Parathyroid adenoma (tissue), 2 donors: ENCODE measurements around the gene CNTN6.

ENCODE experiments used
- H2AFZ ChIP-seq: fragments of 300-600 bp; sonication (generic); one replicate; pipeline ENCODE4 v1.7.0; 2017; ENCODE audit warnings: antibody characterized with exemption, mild to moderate bottlenecking
- H3K27ac ChIP-seq: fragments of 300-600 bp; sonication (generic); one replicate; pipeline ENCODE4 v1.7.0; 2017
- H3K27me3 ChIP-seq: fragments of 300-600 bp; sonication (generic); one replicate; pipeline ENCODE4 v1.7.0; 2017; ENCODE audit warnings: low read length; ENCODE audit not compliant: control insufficient read depth, insufficient read depth
- H3K36me3 ChIP-seq: fragments of 300-600 bp; sonication (generic); one replicate; pipeline ENCODE4 v1.7.0; 2017; ENCODE audit warnings: low read length; ENCODE audit not compliant: control insufficient read depth, insufficient read depth
- H3K4me1 ChIP-seq: fragments of 300-600 bp; sonication (generic); one replicate; pipeline ENCODE4 v1.7.0; 2017; ENCODE audit warnings: control low read depth
- H3K4me2 ChIP-seq: fragments of 300-600 bp; sonication (generic); one replicate; pipeline ENCODE4 v1.7.0; 2017; ENCODE audit warnings: low read length
- H3K4me3 ChIP-seq: fragments of 300-600 bp; sonication (generic); one replicate; pipeline ENCODE4 v1.7.0; 2017; ENCODE audit warnings: low read depth, low read length
- H3K79me2 ChIP-seq: fragments of 300-600 bp; sonication (generic); one replicate; pipeline ENCODE4 v1.7.0; 2017; ENCODE audit warnings: control low read depth
- H3K9ac ChIP-seq: fragments of 300-600 bp; sonication (generic); one replicate; pipeline ENCODE4 v1.7.0; 2017; ENCODE audit warnings: mild to moderate bottlenecking
- H3K9me3 ChIP-seq: fragments of 300-600 bp; sonication (generic); one replicate; pipeline ENCODE4 v1.7.0; 2017; ENCODE audit warnings: low read length; ENCODE audit not compliant: control insufficient read depth
- CTCF ChIP-seq: fragments of 300-600 bp; sonication (generic); IDR thresholded peaks from one replicate; pipeline ENCODE4 v1.7.0; 2017; ENCODE audit warnings: antibody characterized with exemption, mild to moderate bottlenecking
- donor health status: primary hyperparathyroidism.

The CNTN6 gene

GRCh38 chr3:1216856-1217255, 124.0 kb downstream of the CNTN6 start:
- no peaks in the 10 kb centered on the region for H3K36me3 ChIP-seq

GRCh38 chr3:1227111-1227510, 134.3 kb downstream of the CNTN6 start:
- no peak for TF ChIP-seq CTCF
- H3K9ac ChIP-seq: no peak overlapping the region
- no peak overlapping the region for H3K4me2 ChIP-seq
- no peaks in the 10 kb centered on the region for H3K4me1 ChIP-seq
- H3K79me2 ChIP-seq: no peaks in the 10 kb centered on the region
- no peak overlapping the region for H3K27ac ChIP-seq
- H2AFZ ChIP-seq: no peak overlapping the region
- H3K4me3 ChIP-seq: no peak overlapping the region
- H3K9me3 ChIP-seq: no peaks in the 10 kb centered on the region
- no peaks in the 10 kb centered on the region for H3K27me3 ChIP-seq
- H3K36me3 ChIP-seq: no peaks in the 10 kb centered on the region

More at GRCh38 chr3:1216856-1217255, 124.0 kb downstream of the CNTN6 start:
- Histone ChIP-seq H3K9me3 (no peaks in the 10 kb centered on the region), H3K9ac (no peak overlapping the region), H3K4me3 (no peak overlapping the region), H3K27ac (no peak overlapping the region), H3K27me3 (no peaks in the 10 kb centered on the region), H2AFZ (no peak overlapping the region), H3K4me1 (no peaks in the 10 kb centered on the region), H3K4me2 (no peak overlapping the region), H3K79me2 (no peaks in the 10 kb centered on the region)
- TF ChIP-seq CTCF: no peak

GRCh38 chr3:1228289-1228688, 135.5 kb downstream of the CNTN6 start:
- no peaks in the 10 kb centered on the region for H3K4me1 ChIP-seq

GRCh38 chr3:1230920-1231319, 138.1 kb downstream of the CNTN6 start:
- Histone ChIP-seq H3K36me3 (no peaks in the 10 kb centered on the region), H3K4me1 (no peaks in the 10 kb centered on the region), H2AFZ (no peak overlapping the region), H3K4me3 (no peak overlapping the region), H3K27me3 (no peaks in the 10 kb centered on the region), H3K79me2 (no peaks in the 10 kb centered on the region), H3K9ac (no peak overlapping the region), H3K4me2 (no peak overlapping the region), H3K9me3 (no peaks in the 10 kb centered on the region), H3K27ac (no peak overlapping the region)
- TF ChIP-seq CTCF: no peak

More at GRCh38 chr3:1228289-1228688, 135.5 kb downstream of the CNTN6 start:
- Histone ChIP-seq H2AFZ (no peak overlapping the region), H3K79me2 (no peaks in the 10 kb centered on the region), H3K27me3 (no peaks in the 10 kb centered on the region), H3K4me2 (no peak overlapping the region), H3K9ac (no peak overlapping the region), H3K36me3 (no peaks in the 10 kb centered on the region), H3K27ac (no peak overlapping the region), H3K9me3 (no peaks in the 10 kb centered on the region), H3K4me3 (no peak overlapping the region)
- no peak for TF ChIP-seq CTCF

GRCh38 chr3:1232276-1232675, 139.5 kb downstream of the CNTN6 start:
- TF ChIP-seq CTCF: no peak
- H3K36me3 ChIP-seq: no peaks in the 10 kb centered on the region
- H3K79me2 ChIP-seq: no peaks in the 10 kb centered on the region

More at GRCh38 chr3:1232276-1232675, 139.5 kb downstream of the CNTN6 start:
- H3K27me3 ChIP-seq: no peaks in the 10 kb centered on the region
- H3K27ac ChIP-seq: no peak overlapping the region
- H3K9me3 ChIP-seq: no peaks in the 10 kb centered on the region
- no peak overlapping the region for H3K4me2 ChIP-seq
- H2AFZ ChIP-seq: no peak overlapping the region
- H3K4me1 ChIP-seq: no peaks in the 10 kb centered on the region
- H3K9ac ChIP-seq: no peak overlapping the region
- H3K4me3 ChIP-seq: no peak overlapping the region
